ENCODE measurements around the gene MIDN. TPM values are rescaled to one million over a fixed set of nuclear protein-coding genes. Genes with fewer than 3 reads are reported as not detected.
"Not testable (repeated sequence)": the region's sequence is repeated elsewhere in the genome, so short reads cannot be mapped to it uniquely, and the experiment has no call there.

Gene MIDN
- total and polyA plus RNA-seq, 2 of the 4 experiments (the other 2 are of a cell fraction): 2.5 to 26.0 TPM

DNA sequence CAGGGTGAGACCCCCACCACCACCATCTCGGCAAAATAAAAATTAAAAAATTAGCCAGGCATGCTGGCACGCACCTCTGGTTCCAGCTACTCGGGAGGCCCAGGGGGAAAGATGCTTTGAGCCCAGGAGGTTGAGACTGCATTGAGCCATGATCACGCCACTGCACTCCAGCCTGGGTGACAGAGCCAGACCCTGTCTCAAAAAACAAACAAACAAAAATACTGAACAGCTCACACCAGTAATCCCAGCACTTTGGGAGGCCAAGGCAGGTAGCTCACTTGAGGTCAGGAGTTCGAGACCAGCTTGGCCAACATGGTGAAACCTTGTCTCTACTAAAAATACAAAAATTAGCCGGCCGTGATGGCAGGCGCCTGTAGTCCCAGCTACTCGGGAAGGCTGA is 57.0 kb downstream of the MIDN start:
- H3K9ac ChIP-seq (ENCODE audit: low read depth, low read length); H3K18ac ChIP-seq (ENCODE audit: low read depth, low read length); H3K9me1 ChIP-seq (ENCODE audit: insufficient read depth, low read length); H3K36me3 ChIP-seq (ENCODE audit: control insufficient read depth, insufficient read depth, low read length); H3K4ac ChIP-seq (ENCODE audit: low read depth, low read length); H4K5ac ChIP-seq (ENCODE audit: low read depth, low read length); H3K9me3 ChIP-seq (ENCODE audit: control insufficient read depth, insufficient read depth, low read length); H4K91ac ChIP-seq (ENCODE audit: insufficient read depth, low read depth, low read length); H2AK5ac ChIP-seq (ENCODE audit: low read depth, low read length); H3K56ac ChIP-seq (ENCODE audit: extremely low read depth, insufficient read depth, low read length); H2AK9ac ChIP-seq (replicated peaks; ENCODE audit: low read depth, low read length, poor library complexity); H2BK120ac ChIP-seq (ENCODE audit: low read depth, low read length); H2AFZ ChIP-seq (replicated peaks; ENCODE audit: low read length, poor library complexity); H3K23ac ChIP-seq (ENCODE audit: low read depth, low read length); H3K79me1 ChIP-seq (ENCODE audit: low read depth in 1 of 2, low read length in 2 of 2); POLR2A ChIA-PET (ENCODE audit: unreplicated experiment); H2BK20ac ChIP-seq (ENCODE audit: low read depth, low read length); CTCF ChIA-PET; H3K4me1 ChIP-seq (ENCODE audit: control insufficient read depth, insufficient read depth, low read length); H3K14ac ChIP-seq (replicated peaks; ENCODE audit: low read depth, low read length); BruUV-seq (replicated peaks); H2BK15ac ChIP-seq (ENCODE audit: low read depth, low read length); H2BK5ac ChIP-seq (ENCODE audit: low read depth, low read length, poor library complexity, severe bottlenecking); H3K4me2 ChIP-seq (ENCODE audit: low read depth, low read length); in situ Hi-C loops (cut with MboI; ENCODE audit: low sequenced_read_pairs); H4K20me1 ChIP-seq (ENCODE audit: insufficient read depth, low read length); intact Hi-C loops (cut with micrococcal nuclease); H3K27me3 ChIP-seq (ENCODE audit: control insufficient read depth, insufficient read depth, low read length); ATAC-seq (ENCODE audit: low read depth); H4K8ac ChIP-seq (ENCODE audit: low read depth in 2 of 2, low read length in 2 of 2); H3K27ac ChIP-seq (ENCODE audit: insufficient read depth, low read length); H3K4me3 ChIP-seq (ENCODE audit: insufficient read depth, low read depth, low read length); DNase-seq; dilution Hi-C loops (cut with HindIII; ENCODE audit: low sequenced_read_pairs, unreplicated experiment): not testable (repeated sequence)
- WGBS, 2 experiments (ENCODE audit: extremely low coverage in 2 of 2, insufficient read length in 1 of 2): no CpG with 5 or more reads among the region's 9 CpGs
